ENCODE data around the gene PCBP4. TPM values are rescaled to one million over a fixed set of nuclear protein-coding genes. Genes with fewer than 3 reads are reported as not detected.
A peak's percentile ranks its signal among the peaks of the same experiment; 100 is the strongest.

Gene PCBP4
- total RNA-seq, 2 donors from 2014 or later = 16.6 to 24.7 TPM

DNA sequence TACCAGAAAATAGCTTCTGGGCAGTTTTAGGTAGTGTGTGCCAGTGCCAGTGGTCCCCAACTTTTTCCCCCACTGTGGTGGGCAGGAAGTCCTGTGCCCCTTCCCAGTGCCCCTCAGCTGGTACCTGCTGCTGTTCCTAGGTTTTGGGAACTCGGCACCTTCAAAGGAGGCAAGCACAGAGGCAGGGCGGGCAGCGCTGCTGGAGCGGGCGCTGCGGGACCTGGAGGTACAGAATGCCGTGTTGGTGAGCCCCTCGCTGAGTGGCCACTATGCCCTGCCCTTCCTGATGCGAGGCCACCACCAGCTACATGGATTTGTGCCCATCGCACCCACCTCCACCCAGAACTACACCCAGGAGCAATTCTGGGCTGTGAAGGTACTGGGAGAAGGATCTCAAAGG is 13.0 kb upstream of the PCBP4 start:
- Histone ChIP-seq H3K36me3 (replicated peaks in 1 of 2; ENCODE audit: insufficient read depth in 1 of 2, low read depth in 2 of 2) (no peaks in the 10 kb centered on the region), H3K27me3 (no peaks in the 10 kb centered on the region), H3K9me3 (no peaks in the 10 kb centered on the region), H3K4me3 (no peak overlapping the region), H3K4me1 (peaks cover 34% of the 10 kb centered on the region), H3K27ac (no peak overlapping the region)
- WGBS, 2 donors = 91 to 94% methylated on average over 5 to 6 of the region's 10 CpGs
- ATAC-seq = no peak
- TF ChIP-seq CTCF (IDR thresholded peaks at IDR 0.05) = no peak
- no peak for TF ChIP-seq POLR2A (IDR thresholded peaks at IDR 0.05)
- intact Hi-C loops (cut with DNase I) = no loop called here
- no peak for DNase-seq

DNA sequence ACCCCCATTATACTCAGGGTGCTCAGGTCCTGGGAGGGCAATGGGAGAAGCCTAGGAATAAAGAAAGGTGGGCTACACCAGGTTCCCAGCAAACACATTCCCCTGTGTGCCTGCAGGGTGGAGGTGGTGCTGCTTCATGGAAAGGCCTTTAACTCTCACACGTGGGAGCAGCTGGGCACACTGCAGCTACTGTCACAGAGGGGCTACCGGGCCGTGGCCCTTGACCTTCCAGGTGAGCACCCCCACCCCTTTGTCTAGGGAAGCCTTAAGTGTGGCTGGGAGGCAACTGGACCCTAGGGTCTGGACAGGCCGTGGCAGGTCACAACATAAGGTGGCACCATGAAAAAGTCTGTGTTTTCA is 10.9 kb upstream of the PCBP4 start:
- peak overlapping the region in 1 of 4 donors; percentile 1 for H3K27ac ChIP-seq
- H3K4me1 ChIP-seq = peaks cover 39% of the 10 kb centered on the region

DNA sequence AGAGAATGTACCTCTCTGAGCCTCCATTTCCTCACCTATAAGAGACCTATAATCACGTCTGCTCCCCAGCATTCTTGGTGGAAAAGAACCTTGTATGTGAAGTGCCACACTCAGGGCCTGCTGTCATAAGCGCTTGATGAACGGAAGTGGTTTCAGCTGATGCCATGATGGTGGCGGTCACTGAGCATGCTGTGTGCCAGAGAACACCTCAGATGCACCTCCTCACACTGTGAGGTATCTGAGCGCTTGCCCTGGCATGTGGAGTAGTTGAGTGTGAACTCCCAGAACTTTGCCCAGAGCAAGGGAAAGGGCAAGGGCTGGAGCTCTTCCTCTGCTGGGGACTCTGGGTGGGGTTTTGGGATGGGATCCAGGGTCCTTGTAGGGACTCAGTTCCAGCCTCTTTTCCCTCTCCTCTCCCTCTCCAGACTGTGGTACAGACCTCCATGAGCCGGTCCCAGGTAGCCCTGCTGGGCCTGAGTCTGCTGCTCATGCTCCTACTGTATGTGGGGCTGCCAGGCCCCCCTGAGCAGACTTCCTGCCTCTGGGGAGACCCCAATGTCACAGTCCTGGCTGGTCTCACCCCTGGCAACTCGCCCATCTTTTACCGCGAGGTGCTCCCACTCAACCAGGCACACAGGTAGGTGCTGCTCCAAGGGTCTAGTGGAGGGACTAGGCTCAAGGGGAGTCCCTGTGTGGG is 10.3 kb upstream of the PCBP4 start:
- Histone ChIP-seq H3K27ac (peak overlapping the region in 1 of 4 donors; percentile 1), H3K27me3 (no peaks in the 10 kb centered on the region), H3K4me3 (no peak overlapping the region), H3K4me1 (peaks cover 39% of the 10 kb centered on the region), H3K9me3 (no peaks in the 10 kb centered on the region), H3K36me3 (replicated peaks in 1 of 2; ENCODE audit: insufficient read depth in 1 of 2, low read depth in 2 of 2) (no peaks in the 10 kb centered on the region)
- TF ChIP-seq CTCF (IDR thresholded peaks at IDR 0.05) (no peak), POLR2A (IDR thresholded peaks at IDR 0.05) (no peak)
- 80 to 87% methylated on average over 6 to 9 of the region's 9 CpGs for WGBS, 2 donors
- DNase-seq (no peak), ATAC-seq (no peak)
- intact Hi-C loops (cut with DNase I) = no loop called here

More for the DNA sequence above, 10.9 kb upstream of the PCBP4 start:
- no peaks in the 10 kb centered on the region for H3K27me3 ChIP-seq
- 78 to 100% methylated on average over 1 to 4 of the region's 4 CpGs for WGBS, 2 donors
- DNase-seq (no peak), ATAC-seq (no peak)
- TF ChIP-seq CTCF (IDR thresholded peaks at IDR 0.05) = no peak
- no peak for TF ChIP-seq POLR2A (IDR thresholded peaks at IDR 0.05)
- no peak overlapping the region for H3K4me3 ChIP-seq
- no peaks in the 10 kb centered on the region for H3K36me3 ChIP-seq (replicated peaks in 1 of 2; ENCODE audit: insufficient read depth in 1 of 2, low read depth in 2 of 2)
- intact Hi-C loops (cut with DNase I) = no loop called here
- no peaks in the 10 kb centered on the region for H3K9me3 ChIP-seq

DNA sequence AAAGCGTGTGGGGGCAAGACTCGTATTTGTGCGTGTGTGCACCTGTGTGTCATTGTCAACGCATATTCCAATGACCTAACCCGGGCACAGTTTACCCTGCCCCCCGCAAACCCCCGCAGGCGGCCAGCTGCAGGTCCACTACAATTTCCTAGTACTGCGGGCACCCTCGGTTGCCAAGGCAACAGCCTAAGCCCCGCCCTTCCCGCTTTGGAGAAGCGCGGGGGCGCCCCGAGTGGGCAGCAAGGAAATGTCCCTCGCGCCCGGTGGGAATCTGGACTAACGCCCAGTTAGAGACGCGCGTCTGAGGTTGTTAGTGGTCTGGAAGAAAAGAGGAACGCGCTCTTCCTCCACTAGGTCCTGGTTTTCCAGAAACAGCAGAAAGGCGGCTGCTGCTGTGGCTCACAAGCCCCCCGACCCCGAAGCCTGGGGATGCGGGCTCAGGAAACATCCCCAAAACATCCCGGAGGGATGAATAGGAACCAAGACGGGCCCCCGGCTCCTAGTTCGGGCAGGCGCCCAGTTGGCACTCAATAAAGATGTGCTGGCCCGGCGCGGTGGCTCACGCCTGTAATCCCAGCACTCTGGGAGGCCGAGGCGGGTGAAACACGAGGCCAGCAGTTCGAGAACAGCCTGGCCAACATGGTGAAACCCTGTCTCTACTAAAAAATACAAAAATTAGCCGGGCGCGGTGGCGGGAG is 8.7 kb upstream of the PCBP4 start:
- DNase-seq (peak; percentile 66 to 83 (median 78)), ATAC-seq (no peak)
- Histone ChIP-seq H3K4me3 (no peak overlapping the region), H3K27me3 (no peaks in the 10 kb centered on the region), H3K27ac (peak overlapping the region in 3 of 4 donors; percentile 84 to 97 (median 95)), H3K36me3 (replicated peaks in 1 of 2; ENCODE audit: insufficient read depth in 1 of 2, low read depth in 2 of 2) (no peaks in the 10 kb centered on the region), H3K9me3 (no peaks in the 10 kb centered on the region), H3K4me1 (peaks cover 43% of the 10 kb centered on the region)
- 34 to 45% methylated on average over 20 to 46 of the region's 46 CpGs for WGBS, 2 donors
- TF ChIP-seq POLR2A (IDR thresholded peaks at IDR 0.05) = no peak
- peak in 1 of 7 experiments; percentile 1 for TF ChIP-seq CTCF (IDR thresholded peaks at IDR 0.05)
- intact Hi-C loops (cut with DNase I) = no loop called here

Measured in body of pancreas (tissue), 4 donors.